ENCODE data around the gene ASB6. TPM values are rescaled to one million over a fixed set of nuclear protein-coding genes. Genes with fewer than 3 reads are reported as not detected.

ASB6 gene
- total and polyA plus RNA-seq, 2 experiments from 2014 or later: 8.8 to 19.8 TPM

GRCh38 chr9:129640086-129640870 lies 1.7 kb downstream of the ASB6 start (continued):
- TF ChIP-seq ETS1 (IDR thresholded peaks at IDR 0.05) (no peak), EZH2phosphoT487 (IDR thresholded peaks at IDR 0.05; ENCODE audit: unreplicated experiment) (no peak)

- H3K27me3 ChIP-seq (ENCODE audit: insufficient read depth): no peaks in the 10 kb centered on the region
- no peaks in the 10 kb centered on the region for H3K4me1 ChIP-seq (ENCODE audit: insufficient read depth)
- H3F3A ChIP-seq (replicated peaks; ENCODE audit: low read depth): no peaks in the 10 kb centered on the region; the same call in 1 of the 2 replicates
- Mint-ChIP-seq H3K27ac (no peak overlapping the region), H3K27me3 (ENCODE audit: insufficient read depth, low read depth, poor library complexity) (peaks cover 14% of the 10 kb centered on the region), H3K9me3 (no peaks in the 10 kb centered on the region), H3K4me3 (peak overlapping the region; percentile 83; the same call in 1 of the 3 replicates), H3K36me3 (ENCODE audit: low read depth) (peaks cover 26% of the 10 kb centered on the region), H3K4me1 (peaks cover 9% of the 10 kb centered on the region)
- no peak overlapping the region for H3K4me3 ChIP-seq
- ATAC-seq (no peak), DNase-seq (ENCODE audit: low spot score) (no peak)
- TF ChIP-seq EZH2phosphoT487 (IDR thresholded peaks at IDR 0.05; ENCODE audit: unreplicated experiment) (no peak), NANOG (IDR thresholded peaks at IDR 0.05; ENCODE audit: borderline replicate concordance) (no peak), ZNF462 (CRISPR knock-in tag; IDR thresholded peaks at IDR 0.05) (no peak), EZH2 (IDR thresholded peaks at IDR 0.05; ENCODE audit: low read depth, unreplicated experiment) (no peak), POLR2AphosphoS5 (IDR thresholded peaks at IDR 0.05; ENCODE audit: low read depth) (no peak), ZNF331 (CRISPR knock-in tag; IDR thresholded peaks at IDR 0.05; ENCODE audit: low read depth) (no peak), ZNF114 (CRISPR knock-in tag; IDR thresholded peaks at IDR 0.05) (no peak)
- H3K79me2 ChIP-seq (replicated peaks; ENCODE audit: insufficient read depth): peaks cover 10% of the 10 kb centered on the region
- H3K36me3 ChIP-seq (ENCODE audit: insufficient read depth): no peaks in the 10 kb centered on the region; the same call in 1 of the 2 replicates
- peaks cover 26% of the 10 kb centered on the region for H4K20me1 ChIP-seq (replicated peaks; ENCODE audit: insufficient read depth)
- H2AFZ ChIP-seq: no peak overlapping the region
- H3K9me2 ChIP-seq (ENCODE audit: insufficient read depth): no peaks in the 10 kb centered on the region
- H3K4me2 ChIP-seq: no peak overlapping the region
- no peak overlapping the region for H3K27ac ChIP-seq (ENCODE audit: low read depth)
Observed at GRCh38 chr9:129639756-129640085, 2.2 kb downstream of the ASB6 start.
